SK-N-SH treated with all-trans-retinoic acid at 6 μM for 48 hours (cell line): ENCODE results near the gene VSX2.

Source experiments
- ARNTL ChIP-seq: fragments of 450-650 bp; formaldehyde crosslinking; IDR thresholded peaks from 2 replicates; pipeline ENCODE4 v1.5.0; 2020; ENCODE audit warnings: low read depth, mild to moderate bottlenecking, moderate library complexity, borderline replicate concordance
- CREB5 ChIP-seq: fragments of 250-450 bp; sonication (Bioruptor Pico); IDR thresholded peaks from 2 replicates; pipeline ENCODE4 v1.5.1; 2020; ENCODE audit warnings: low read depth, mild to moderate bottlenecking, moderate library complexity
- OSR1 ChIP-seq: fragments of 250-450 bp; sonication (Bioruptor Pico); IDR thresholded peaks from 2 replicates; pipeline ENCODE4 v1.8.0; 2022; ENCODE audit warnings: moderate library complexity, mild to moderate bottlenecking, inconsistent platforms
- PATZ1 ChIP-seq: fragments of 250-450 bp; sonication (Bioruptor Pico); IDR thresholded peaks from 2 replicates; pipeline ENCODE4 v1.8.0; 2020; ENCODE audit warnings: mild to moderate bottlenecking, moderate library complexity, borderline replicate concordance
- RARB ChIP-seq: fragments of 250-450 bp; sonication (Bioruptor Pico); IDR thresholded peaks from 2 replicates; pipeline ENCODE4 v1.8.0; 2021; ENCODE audit warnings: mild to moderate bottlenecking, moderate library complexity
- SNAI2 ChIP-seq: fragments of 250-450 bp; sonication (Bioruptor Pico); IDR thresholded peaks from 2 replicates; pipeline ENCODE4 v1.5.0; 2020; ENCODE audit warnings: mild to moderate bottlenecking, moderate library complexity
- TCF4 ChIP-seq: fragments of 250-450 bp; sonication (Bioruptor Pico); IDR thresholded peaks from 2 replicates; pipeline ENCODE4 v1.8.0; 2021; ENCODE audit warnings: mild to moderate bottlenecking, moderate library complexity, borderline replicate concordance
- ZC3H10 ChIP-seq: fragments of 250-450 bp; sonication (Bioruptor Pico); IDR thresholded peaks from 2 replicates; pipeline ENCODE4 v1.5.1; 2021; ENCODE audit warnings: mild to moderate bottlenecking, moderate library complexity
- ZNF70 ChIP-seq: fragments of 450-650 bp; formaldehyde crosslinking; IDR thresholded peaks from 2 replicates; pipeline ENCODE4 v1.5.0; 2020; ENCODE audit warnings: mild to moderate bottlenecking, moderate library complexity
- TF ChIP-seq, protein P1 (sequence below): fragments of 250-450 bp; sonication (Bioruptor Pico); IDR thresholded peaks from 2 replicates; pipeline ENCODE4 v1.8.0; 2021; ENCODE audit warnings: low read depth, mild to moderate bottlenecking, moderate library complexity, borderline replicate concordance
- TF ChIP-seq, protein P2 (sequence below): fragments of 250-450 bp; sonication (Bioruptor Pico); IDR thresholded peaks from 2 replicates; pipeline ENCODE4 v1.5.1; 2021; ENCODE audit warnings: mild to moderate bottlenecking, moderate library complexity

DNA sequence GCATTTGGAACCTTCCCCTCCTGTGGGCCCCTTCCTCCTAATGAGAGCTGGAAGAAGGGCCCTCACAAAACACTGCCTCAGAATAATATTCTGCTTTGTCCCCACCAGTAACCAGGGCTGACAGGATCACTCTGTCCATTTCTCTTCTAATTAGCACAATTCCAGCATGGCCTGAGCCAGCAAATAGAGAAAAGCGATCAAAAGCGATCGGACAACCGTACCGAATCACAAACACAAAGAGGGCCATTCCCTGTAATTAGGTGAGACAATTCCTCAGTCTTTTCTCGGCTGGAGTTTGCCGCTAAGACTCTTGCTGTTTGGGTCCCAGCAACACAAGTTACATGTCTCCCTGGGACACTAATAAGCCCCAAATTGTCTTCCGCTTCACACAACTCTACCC, 35.6 kb upstream of the VSX2 start:
- TF ChIP-seq CREB5 (CRISPR knock-in tag) (no peak), RARB (CRISPR knock-in tag) (no peak), ARNTL (CRISPR knock-in tag) (no peak), PATZ1 (CRISPR knock-in tag) (no peak), SNAI2 (no peak), ZNF70 (CRISPR knock-in tag) (no peak), ZC3H10 (CRISPR knock-in tag) (no peak), TCF4 (CRISPR knock-in tag) (no peak), OSR1 (CRISPR knock-in tag) (no peak)
- TF ChIP-seq, protein P1, sequence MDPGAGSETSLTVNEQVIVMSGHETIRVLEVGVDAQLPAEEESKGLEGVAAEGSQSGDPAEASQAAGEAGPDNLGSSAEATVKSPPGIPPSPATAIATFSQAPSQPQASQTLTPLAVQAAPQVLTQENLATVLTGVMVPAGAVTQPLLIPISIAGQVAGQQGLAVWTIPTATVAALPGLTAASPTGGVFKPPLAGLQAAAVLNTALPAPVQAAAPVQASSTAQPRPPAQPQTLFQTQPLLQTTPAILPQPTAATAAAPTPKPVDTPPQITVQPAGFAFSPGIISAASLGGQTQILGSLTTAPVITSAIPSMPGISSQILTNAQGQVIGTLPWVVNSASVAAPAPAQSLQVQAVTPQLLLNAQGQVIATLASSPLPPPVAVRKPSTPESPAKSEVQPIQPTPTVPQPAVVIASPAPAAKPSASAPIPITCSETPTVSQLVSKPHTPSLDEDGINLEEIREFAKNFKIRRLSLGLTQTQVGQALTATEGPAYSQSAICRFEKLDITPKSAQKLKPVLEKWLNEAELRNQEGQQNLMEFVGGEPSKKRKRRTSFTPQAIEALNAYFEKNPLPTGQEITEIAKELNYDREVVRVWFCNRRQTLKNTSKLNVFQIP (CRISPR knock-in tag): no peak
- TF ChIP-seq, protein P2, sequence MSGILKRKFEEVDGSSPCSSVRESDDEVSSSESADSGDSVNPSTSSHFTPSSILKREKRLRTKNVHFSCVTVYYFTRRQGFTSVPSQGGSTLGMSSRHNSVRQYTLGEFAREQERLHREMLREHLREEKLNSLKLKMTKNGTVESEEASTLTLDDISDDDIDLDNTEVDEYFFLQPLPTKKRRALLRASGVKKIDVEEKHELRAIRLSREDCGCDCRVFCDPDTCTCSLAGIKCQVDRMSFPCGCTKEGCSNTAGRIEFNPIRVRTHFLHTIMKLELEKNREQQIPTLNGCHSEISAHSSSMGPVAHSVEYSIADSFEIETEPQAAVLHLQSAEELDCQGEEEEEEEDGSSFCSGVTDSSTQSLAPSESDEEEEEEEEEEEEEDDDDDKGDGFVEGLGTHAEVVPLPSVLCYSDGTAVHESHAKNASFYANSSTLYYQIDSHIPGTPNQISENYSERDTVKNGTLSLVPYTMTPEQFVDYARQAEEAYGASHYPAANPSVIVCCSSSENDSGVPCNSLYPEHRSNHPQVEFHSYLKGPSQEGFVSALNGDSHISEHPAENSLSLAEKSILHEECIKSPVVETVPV (CRISPR knock-in tag): no peak
